HL-60/S4 treated with phorbol 12-myristate 13-acetate at 8.2 ng/mL for 4 days and 3 days (cell line): ENCODE data around the gene ITPA.

Experiments used
- in situ Hi-C: fragments of 300-500 bp; cut with MboI; formaldehyde crosslinking; loops from 2 replicates; pipeline ENCODE4 v1.15.0; 2022; ENCODE audit warnings: low sequenced_read_pairs

The ITPA gene

DNA sequence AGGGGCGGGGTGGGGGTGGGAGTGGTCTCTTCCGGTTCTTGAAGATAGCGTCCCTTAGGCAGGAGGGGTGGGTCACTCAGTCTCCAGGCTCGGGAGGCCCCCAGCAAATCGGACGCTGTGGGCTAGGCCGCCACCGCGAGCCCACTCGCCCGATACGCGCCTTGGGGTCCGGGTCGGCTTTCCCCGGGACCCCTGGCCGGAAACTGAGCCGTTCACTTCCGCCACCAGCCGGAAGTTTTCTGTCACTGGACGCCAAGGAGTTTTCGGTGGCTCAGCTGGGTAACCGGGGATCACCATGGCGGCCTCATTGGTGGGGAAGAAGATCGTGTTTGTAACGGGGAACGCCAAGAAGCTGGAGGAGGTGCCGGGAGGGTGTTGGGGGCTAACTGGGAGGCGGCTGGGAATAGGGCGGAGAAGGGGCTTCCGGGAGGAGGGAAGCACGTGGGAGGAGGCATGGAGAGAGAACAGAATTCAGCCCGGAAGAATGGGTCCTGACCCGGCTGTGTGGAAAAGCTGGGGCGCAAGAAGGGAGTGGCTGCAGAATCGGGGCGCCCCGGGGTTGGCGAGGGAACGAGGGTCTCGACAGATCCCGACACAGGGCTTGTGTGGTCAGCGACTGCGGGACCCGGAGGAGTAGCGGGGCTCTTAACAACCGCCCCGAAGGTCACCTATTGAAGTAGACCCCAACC, at the start of gene ITPA:
Gene ITPA, plus strand, starts transcription at position 242 of the 689 bp plus-strand sequence. Its CDS starts 54 bp downstream, at position 296.
- in situ Hi-C loops: no loop called here

DNA sequence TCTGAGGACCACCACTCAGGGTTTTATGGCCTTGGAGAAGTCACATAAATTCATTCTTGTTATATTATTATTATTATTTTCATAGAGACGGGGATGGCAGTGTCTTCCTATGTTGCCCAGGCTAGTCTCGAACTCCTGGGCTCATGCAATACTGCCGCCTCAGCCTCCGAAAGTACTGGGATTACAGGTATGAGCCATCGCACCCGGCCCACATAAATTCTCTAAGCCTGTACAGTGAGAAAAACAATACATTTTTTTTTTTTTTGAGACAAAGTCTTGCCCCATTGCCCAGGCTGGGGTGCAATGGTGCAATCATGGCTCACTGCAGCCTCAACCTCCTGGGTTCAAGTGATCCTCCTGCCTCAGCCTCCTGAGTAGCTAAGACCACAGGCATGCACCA, 48.9 kb upstream of the ITPA start:
- in situ Hi-C loops: no loop called here

DNA sequence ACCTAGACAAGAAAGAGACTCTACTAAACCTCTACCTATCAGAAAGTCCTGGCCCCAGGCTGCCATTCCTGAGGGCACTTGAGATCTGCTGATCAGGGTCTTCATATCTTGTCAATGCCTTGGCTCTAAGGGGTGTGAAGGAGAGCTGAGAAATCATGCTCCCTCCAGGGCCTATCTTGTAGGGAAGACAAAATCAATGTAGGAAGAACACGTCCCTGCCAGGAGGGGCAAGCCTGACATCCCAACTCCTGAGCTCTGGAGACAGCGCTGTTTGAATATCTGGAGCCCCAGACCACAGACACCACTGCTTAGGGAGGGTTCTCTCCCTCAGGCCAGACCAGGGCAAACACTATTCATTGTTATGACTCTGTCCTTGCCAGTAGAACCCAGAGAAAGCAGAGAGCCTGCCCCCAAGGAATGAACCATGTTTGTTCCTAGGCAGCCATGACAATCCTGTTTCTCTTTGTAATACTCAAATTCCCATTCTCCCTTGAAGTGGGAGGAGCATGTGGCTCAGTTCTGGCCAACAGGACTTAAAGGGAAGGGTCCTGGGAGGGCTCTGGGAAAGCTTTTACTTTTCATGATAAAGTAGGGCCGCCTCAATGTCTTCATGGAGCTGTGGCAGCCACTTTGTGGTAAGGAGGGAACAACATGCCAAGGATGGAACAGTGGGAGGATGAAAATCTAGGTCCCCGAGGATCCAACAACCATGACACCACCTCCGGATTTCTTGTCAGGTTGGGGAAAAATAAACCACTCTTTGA, 47.8 kb upstream of the ITPA start:
- in situ Hi-C loops: no loop called here

DNA sequence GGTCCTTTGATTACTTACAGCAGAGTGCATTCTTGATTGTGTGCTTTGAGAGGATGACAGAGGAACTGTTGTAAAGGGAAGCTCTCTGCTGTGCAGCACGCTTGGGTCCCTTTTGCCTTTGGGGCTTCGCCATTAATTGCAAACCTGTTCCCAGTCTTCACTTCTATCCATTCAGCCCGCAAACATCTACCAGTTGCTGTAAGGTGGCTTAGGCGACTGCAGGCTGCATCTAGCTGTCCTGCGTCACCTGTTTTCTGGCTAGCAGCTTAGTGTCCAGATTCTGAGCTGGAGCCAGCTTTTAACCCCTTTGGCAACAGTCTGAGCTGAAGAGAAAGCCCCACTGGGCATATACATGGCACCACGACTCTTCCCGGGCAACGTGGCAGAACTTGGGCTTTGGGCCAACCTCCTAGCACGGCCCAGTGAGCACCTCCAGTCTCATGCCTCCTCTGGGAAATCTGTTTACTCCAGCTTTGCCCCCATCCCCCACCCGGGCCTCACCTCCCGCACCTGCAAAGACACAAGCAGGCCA, 47.2 kb upstream of the ITPA start:
- in situ Hi-C loops: no loop called here

DNA sequence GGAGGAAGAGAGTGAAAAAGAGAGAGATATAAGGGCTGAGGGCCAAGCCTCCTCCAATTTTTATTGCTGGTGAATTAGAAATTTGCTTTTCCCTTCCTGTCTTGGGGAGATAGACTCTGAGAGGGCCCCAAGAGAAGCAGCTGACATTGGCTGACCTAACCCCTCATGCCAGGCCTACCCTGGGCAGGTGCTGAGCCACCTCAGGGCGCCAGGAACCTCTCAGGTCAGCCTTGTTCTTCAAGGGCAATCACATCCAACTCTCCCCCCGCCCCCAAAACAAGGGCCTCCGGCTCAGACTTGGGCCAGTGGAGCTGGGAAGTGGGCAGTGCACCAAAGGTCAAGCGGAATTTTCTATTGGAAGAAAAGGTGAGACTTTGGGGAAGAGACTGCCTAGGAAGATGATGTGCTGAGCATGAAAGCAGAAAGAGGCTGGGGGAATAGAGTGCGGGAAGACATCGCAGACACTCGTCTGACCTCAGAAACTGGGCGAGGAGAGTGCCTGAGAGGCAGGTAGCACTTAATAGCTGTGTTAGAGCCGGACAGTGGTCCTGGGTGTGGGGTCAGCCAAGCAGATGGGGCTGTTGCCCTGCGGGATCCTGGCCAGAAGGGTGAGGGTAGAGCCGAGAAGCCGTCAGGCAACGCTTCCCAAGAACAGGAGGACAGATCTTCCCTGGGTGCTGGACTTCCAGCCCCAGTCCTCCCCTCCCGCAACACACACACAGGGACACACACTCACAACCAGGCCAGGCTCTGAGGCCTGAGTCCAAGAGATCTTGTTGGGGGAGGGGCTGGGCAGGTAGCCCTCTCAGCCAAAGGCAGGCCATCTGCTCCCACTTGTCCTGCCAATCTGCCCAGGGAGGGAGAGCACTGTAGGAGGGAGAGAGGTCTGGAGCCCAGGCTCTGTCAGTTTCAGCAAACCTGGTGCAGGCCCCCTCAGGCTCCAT, 45.9 kb upstream of the ITPA start:
- in situ Hi-C loops: no loop called here

DNA sequence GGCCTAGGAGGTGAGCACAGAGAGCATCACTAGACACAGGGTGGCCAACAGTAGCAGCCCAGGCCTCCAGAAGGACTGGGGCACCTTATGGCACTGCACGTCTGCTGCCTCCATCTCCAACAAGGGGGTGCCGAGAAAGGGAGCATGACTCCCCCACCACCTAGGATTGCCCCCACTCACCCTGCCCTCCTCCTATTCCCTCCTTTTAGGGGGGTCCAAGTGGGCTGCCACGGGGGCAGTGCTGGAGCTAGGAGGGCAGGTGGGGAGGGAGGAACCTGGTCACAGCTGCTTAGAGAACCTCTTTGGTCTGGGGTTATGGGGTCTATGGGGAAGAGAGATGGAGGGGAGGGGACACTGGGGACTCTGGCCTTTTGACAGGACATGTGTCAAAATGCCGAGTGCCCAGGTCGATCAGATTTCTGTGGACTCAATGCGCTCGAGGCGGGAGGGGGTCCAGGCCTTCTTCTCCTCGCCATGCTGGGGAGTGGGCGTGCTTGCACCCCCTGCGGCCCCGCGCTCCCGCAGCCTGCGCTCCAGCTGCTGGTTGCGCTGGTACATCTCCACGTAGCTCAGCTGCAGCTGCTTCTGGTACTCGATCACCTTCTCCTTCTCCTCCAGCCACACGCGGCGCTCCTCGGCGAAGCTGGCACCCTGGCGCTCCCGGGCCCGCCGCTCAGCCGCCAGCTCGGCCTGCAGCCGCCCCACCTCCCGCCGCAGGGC, 45.1 kb upstream of the ITPA start:
- in situ Hi-C loops: no loop called here

DNA sequence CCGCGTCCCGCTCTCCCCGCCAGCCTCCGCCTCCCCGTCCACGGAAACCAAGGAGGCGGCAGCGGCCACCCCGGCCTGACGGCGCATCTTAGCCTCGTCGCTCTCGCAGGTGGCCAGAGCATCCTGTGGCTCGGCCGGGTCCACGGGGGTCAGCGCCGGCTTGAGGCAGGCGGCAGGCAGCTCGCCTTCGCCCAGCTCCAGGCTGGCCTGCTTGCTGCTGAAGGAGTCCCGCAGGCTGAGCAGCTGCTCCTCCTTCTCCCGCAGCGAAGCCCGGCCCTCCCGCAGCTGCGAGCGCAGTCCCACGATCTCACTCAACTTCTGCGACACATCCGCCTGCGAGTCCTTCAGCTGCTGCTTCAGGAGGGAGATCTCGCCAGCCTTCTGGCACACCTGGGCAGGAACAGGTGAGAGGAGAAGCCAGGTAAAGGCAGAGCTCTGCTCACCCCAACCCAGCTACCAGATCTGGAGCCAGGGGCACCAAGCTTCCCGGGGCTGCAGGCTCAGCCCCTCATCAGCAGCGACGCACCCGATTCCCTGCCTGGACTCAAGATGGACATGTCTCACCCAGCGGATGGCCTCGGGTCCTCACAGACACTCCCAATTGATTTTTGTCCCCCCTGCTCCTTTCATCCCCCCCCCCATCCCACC, 44.4 kb upstream of the ITPA start:
- in situ Hi-C loops: no loop called here

DNA sequence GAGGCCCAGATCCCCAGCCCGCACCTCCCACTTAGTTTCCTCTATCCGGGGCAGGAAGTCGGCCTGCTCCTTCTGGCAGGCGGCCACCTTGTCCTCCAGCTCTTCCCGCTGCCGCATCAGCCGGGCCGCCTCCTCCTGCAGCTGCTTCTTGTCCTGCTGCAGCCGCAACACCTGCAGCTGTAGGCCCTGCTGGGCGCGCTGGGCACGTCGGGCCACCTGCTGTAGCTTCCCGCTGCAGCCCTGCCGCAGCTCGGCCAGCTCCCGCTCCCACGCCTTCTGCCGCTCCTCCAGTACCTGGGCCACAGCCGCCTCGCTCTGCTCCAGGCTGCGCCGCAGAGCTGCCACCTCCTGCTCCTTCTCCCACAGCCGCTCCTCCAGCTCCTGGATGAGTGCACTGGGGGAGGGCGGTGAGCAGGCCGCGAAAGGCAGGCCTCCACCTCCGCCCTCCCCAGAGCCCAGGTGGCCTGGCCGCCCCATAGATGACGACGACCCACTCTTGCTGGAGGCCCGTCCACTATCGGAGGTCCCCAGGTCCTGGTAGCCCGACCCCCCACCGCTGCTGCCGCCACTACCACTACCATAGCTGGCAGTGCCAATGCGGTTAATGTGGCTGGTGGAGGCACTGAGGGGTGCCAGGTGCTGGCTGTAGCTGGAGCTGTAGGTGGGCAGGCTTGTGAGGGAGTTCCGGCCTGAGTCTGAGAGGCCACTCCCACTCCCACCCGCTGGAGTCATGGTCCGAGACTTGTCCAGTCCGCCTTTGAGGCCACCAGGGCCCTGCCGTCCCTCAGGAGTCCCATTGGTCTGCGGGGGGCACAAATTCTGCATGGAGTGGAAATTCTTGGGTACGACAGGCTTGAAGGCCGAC, 43.6 kb upstream of the ITPA start:
- in situ Hi-C loops: no loop called here

DNA sequence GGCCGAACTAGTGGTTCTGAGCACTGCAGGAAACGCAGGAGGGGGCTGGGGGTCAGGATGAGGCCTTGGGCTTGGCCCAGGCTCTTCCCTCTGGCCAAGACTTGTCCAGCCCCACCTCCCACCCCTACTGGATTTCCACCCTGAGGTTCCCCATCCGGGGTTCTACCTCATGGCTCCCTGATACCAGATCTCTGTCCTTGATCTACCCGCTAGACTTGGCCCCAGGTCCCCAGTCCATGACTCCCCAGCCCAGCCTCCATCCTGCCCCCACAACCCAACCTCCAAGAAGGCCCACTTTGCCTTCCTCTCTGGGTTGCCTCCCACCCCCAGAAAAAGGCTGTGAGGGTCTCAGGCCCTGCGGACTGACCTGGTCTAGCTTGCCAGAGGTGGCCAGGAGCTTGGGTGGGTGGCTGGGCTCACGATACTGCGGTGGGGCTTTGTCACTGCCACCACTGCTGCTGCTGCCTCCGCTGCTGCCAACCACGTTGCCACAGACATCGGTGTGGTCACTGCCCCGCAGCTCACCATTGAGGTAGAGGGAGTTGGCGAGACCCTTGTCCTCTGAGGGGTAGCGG, 42.9 kb upstream of the ITPA start:
- in situ Hi-C loops: no loop called here

DNA sequence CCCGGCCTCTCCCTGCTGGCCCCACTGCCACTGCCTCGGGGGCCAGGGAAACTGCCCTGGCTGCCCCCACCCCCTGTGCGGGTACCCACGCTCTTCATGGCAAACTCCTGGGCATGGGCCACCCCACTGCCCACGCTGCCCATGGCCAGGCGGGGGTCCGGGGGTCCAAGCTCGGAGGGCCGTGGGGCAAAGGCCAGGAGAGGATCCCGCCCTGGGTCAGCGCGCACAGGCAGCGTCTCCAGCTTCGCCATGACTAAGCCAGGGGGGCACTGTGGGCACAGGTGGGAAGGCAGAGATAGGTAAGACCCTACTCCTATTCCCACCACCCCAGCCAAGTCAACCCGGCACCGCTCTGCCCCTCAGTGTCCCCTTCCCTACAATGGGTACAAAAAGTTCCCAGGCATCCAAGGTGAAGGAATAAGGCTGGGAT, 42.4 kb upstream of the ITPA start:
- in situ Hi-C loops: no loop called here

DNA sequence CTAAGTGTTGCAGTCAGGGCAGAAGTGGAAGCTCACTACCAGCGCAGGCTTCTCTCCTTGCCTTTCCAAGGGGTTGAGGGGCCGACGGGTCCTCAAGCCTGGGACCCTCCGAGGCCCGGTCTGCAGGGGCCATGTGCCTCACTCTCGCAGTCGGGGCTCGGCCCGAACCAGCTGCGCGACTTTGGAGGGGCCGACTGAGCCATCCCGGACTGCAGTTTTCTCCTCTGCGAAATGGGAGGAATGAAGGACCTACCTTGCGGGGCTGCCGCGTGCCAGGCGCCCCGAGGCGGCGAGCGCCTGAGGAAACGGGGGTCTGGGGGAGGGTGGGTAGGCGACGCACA, 41.6 kb upstream of the ITPA start:
- in situ Hi-C loops: no loop called here

DNA sequence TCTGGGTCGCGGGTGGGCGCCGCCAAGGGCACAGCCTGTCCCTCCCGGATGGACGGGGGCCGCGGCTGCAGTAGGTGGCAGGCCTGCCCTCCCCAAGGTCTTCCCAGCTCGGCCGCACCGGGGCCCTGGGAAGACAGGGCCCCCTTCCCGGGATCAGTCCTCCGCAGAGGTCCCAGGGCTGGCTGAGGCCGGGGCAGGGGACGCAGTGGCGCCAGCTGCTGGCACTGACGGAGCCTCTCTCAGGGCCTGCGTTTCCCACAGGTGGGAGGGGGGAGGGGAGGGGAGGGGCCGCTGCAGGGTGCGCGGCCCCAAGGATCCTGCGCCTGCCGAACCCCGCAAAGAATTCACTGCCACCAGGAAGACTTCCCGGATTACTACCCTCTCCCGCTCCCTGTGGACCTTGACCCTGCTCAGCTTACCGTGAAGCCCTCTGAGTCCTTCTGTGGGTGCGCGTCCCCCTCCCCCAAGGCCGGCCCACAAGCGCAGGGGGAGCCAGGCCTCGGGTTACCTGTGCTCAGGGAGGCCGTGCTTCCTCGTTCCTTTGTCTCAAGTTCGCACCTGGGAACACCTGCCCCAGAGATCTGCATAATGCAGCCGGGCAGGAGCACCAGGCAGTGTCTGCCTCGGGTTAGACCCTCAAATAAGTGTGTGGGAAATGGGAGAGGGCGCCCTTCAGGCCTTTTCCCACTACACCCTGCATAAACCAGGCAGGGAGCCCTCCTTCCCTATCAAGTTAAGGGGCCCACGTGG, 41.0 kb upstream of the ITPA start:
- in situ Hi-C loops: no loop called here

DNA sequence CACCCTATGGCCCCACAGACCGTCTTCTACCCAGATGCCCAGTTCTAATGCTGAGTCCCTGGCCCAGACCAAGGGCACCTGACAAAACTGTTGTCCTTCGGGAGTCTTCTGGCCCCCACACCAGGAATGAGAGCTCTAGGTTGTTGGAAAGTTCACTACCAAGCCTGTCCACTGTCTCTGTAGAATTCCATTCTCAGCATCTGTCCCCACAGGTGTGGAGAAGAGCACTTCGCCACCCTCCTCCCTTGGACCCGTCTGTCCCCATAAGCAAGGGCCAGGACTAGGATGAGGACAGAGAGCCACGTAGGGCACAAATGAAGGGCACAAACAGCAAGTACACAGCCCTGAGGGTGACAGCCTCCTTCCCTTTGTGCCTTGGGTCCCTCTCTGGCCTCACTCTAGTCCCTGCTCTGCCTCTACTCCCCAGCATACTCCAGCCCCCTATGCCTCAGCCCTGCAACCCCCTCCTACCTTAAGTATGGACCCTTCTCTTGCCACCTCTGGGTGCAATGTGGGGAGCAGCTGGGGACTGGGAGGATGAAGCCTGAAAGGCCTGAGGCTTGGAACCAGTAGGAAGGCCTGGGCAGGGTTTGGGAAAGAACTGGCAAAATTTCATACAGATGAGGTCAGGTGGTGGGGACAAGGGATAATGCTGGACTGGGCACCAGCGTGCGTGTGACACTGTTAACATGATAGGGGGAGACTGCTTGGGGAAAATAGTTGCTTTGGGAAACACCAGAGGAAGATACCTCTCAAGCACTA, 40.3 kb upstream of the ITPA start:
- in situ Hi-C loops: no loop called here

DNA sequence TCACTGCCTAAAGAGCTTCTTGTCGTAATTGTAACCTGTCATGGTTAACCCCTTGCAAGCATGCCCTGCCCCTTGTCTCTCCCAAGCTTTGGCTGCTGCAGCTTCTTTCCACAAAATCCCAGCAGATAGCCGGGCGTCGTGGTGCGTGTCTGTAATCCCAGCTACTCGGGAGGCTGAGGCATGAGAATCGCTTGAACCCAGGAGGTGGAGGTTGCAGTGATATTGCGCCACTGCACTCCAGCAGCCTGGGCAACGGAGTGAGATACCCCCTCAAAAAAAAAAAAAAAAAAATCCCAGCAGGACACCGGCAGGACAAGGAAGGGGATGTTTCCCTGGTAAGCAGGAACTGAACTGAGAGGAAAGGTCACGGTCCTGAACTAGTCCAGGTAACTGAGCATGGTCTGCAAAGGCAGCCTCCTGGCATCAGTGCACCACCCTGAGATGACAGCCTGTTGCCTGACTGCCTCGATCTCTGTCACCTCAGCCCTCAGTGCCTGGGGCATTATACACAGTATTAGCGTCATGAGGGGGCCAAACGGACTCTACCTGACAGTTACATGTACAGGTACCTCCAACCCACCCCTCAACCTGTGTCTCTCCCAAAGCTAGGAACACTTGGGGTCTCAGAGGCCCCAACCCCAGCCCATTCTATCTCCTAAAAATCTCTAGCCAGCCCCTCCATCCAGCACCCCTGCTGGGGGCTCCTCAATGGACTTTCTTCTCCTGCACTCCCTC, 37.7 kb upstream of the ITPA start:
- in situ Hi-C loops: no loop called here

DNA sequence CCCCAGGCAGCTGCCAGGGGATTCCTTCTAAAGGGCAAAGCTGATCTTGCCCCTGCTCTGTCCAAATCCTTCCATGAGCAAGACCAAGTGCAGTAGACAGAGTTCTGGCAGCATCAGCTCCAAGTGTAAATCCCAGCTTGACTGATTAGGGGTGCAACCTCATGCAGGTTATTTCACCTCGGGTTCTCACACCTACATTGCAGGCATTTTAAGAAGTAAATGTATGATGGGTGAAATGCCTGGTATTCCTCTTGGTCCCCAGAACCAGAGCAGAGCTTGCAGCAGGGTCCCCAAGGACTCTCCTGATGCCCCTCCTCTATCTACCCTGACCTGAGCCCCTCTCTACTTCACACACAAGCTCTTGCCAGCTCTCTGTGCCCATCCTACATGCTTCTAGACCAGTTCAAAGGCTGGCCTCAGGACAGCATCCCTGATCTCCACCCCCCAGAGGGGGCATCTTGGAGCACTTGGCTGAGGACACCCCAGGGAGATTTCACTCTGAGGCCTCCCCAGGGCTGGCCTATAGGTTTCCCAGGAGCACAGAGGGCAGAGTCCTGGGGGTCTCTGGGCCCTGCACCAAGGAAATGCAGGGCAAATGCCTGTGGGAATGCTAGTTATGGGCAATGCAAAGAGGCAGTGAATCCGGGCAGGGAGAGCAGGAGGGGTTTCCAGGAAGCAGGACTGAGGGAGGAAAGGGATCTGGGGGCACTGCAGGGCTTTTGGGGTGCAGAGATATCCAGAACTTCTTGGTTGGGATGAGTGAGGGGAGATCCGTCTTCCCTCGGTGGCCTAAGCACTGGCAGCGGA, 37.0 kb upstream of the ITPA start:
- in situ Hi-C loops: no loop called here
